ENCODE results near the gene SMOC1.

The SMOC1 gene

GRCh38 chr14:69850086-69850735 is 29.0 kb upstream of the SMOC1 start:
- H3K4me1 ChIP-seq, result no peaks in the 10 kb centered on the region
- no peaks in the 10 kb centered on the region for H3K36me3 ChIP-seq
- DNase-seq, result no peak
- intact Hi-C loops (cut with DNase I; ENCODE audit: low total_unique reads), result no loop called here
- peaks cover 0 to 15% of the 10 kb centered on the region in 2 donors for H3K27me3 ChIP-seq
- no peak for TF ChIP-seq CTCF (IDR thresholded peaks at IDR 0.05)
- peak overlapping the region; percentile 17 to 29 for H3K4me3 ChIP-seq
- no peak overlapping the region for H3K27ac ChIP-seq
- H3K9me3 ChIP-seq, result no peaks in the 10 kb centered on the region

GRCh38 chr14:69850736-69851112 is 28.5 kb upstream of the SMOC1 start:
- Histone ChIP-seq H3K27ac (no peak overlapping the region), H3K4me1 (no peaks in the 10 kb centered on the region), H3K36me3 (no peaks in the 10 kb centered on the region), H3K4me3 (no peak overlapping the region), H3K9me3 (no peaks in the 10 kb centered on the region), H3K27me3 (peaks cover 0 to 15% of the 10 kb centered on the region in 2 donors)
- no peak for TF ChIP-seq CTCF (IDR thresholded peaks at IDR 0.05)
- no peak for DNase-seq
- intact Hi-C loops (cut with DNase I; ENCODE audit: low total_unique reads), result no loop called here

DNA sequence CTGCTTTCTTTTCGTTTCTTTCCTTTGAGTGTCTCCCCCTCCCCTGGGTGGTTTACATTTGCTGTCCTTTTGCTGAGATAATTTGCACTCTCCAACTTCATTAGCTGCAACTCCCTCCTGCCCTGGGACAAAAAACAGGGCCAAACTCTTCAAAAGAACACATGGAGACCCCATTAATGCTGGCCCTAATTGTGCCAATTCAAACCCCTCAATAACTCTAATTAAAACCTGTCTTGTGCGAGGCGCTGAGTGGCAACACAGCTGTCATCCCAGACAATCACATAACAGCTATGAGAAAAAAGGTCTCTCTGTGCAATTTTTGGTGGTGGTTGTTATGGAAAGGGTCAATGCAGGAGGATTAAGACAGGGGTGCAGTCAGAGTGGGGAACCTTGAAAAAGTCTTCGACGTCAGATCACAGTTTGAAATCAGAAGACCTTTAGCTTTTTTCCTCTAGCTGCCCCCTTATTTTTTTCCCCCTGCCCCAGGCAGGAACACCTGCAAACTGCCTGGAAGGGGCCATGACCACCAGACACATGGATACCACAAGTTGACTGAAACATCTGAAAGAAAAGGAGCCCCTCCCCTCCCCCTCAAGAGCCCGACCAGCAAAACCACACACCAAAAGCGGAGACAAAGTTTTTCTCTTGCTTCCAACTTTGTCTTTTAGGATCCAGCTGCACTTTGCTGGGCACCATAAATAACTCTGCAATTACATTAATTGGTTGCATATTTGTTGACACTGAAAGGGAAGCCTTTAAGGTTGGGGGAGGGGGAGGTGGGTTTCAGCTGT is 26.5 kb upstream of the SMOC1 start:
- no peak for DNase-seq
- no peaks in the 10 kb centered on the region for H3K4me1 ChIP-seq
- intact Hi-C loops (cut with DNase I; ENCODE audit: low total_unique reads), result no loop called here
- H3K27me3 ChIP-seq, result peaks cover 0 to 11% of the 10 kb centered on the region in 2 donors
- H3K4me3 ChIP-seq, result no peak overlapping the region
- TF ChIP-seq CTCF (IDR thresholded peaks at IDR 0.05), result no peak
- H3K36me3 ChIP-seq, result no peaks in the 10 kb centered on the region
- no peaks in the 10 kb centered on the region for H3K9me3 ChIP-seq
- H3K27ac ChIP-seq, result no peak overlapping the region

DNA sequence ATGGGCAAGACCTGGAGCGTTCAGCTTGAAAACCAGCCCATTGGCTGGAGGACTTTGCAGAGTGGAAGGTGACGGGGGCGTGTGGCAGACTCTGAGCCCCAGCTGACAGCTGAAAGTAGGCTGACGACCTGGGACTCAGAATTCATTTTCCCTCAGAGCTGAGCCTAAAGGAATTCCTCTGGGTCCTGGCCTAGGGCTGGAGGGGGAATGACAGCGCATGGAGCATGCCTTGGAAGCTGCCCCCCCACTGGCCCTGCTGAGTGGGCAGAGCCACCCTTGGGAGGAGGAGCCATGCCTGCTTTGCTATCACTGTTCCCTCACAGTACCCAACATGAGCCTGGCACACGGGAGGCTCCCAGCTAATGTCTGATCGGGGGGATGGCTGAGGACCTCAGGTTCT is 25.4 kb upstream of the SMOC1 start:
- no peak for TF ChIP-seq CTCF (IDR thresholded peaks at IDR 0.05)
- Histone ChIP-seq H3K9me3 (no peaks in the 10 kb centered on the region), H3K4me1 (no peaks in the 10 kb centered on the region), H3K36me3 (no peaks in the 10 kb centered on the region), H3K4me3 (no peak overlapping the region), H3K27ac (no peak overlapping the region), H3K27me3 (peaks cover 0 to 12% of the 10 kb centered on the region in 2 donors)
- DNase-seq, result no peak
- intact Hi-C loops (cut with DNase I; ENCODE audit: low total_unique reads), result no loop called here

DNA sequence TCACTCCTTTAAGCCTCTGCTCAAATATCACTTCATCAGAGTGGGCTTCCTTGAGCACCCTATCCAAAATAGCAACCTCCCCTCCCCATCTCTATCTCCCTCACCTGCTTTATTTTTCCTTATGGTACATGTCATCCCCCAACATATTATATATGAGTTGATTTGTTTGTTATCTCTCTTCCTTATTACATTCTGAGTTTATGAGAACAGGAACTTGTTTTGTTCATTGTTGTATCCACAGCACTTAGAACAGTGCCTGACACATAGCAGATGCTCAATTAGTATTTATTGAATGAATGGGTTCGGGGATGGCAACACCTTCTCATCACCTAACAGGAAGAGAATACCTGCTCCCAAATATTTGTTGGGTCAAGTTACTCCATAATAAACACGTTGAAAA is 24.6 kb upstream of the SMOC1 start:
- Histone ChIP-seq H3K4me3 (no peak overlapping the region), H3K36me3 (no peaks in the 10 kb centered on the region), H3K27ac (no peak overlapping the region), H3K9me3 (no peaks in the 10 kb centered on the region), H3K27me3 (peaks cover 0 to 13% of the 10 kb centered on the region in 2 donors), H3K4me1 (no peaks in the 10 kb centered on the region)
- no peak for DNase-seq
- intact Hi-C loops (cut with DNase I; ENCODE audit: low total_unique reads), result no loop called here
- no peak for TF ChIP-seq CTCF (IDR thresholded peaks at IDR 0.05)
